SH-SY5Y (cell line): Measurements from ENCODE around the gene CAMKMT.

Experiments
- GATA2 ChIP-seq: IDR thresholded peaks from 2 replicates; pipeline ENCODE4 v1.6.1; 2011; ENCODE audit warnings: mild to moderate bottlenecking, low read depth, low read length
- GATA3 ChIP-seq: IDR thresholded peaks from 2 replicates; pipeline ENCODE4 v1.6.1; 2011; ENCODE audit warnings: low read depth, mild to moderate bottlenecking, low read length, moderate library complexity

- TF ChIP-seq GATA2 = no peak
- no peak for TF ChIP-seq GATA3
These were observed 27.8 kb upstream of the CAMKMT start for GRCh38 chr2:44333994-44334393.
